GM18519 (cell line): ENCODE results near the gene BHLHA15.
"Not testable (repeated sequence)": the region's sequence is repeated elsewhere in the genome, so short reads cannot be mapped to it uniquely, and the experiment has no call there.

Source experiments
- ATAC-seq: cut with Tn5 transposase; IDR thresholded peaks from one replicate; pipeline ENCODE4 v1.9.1; 2021; ENCODE audit warnings: mild to moderate bottlenecking, moderate library complexity; ENCODE audit not compliant: unreplicated experiment, low FRiP score

Gene BHLHA15

GRCh38 chr7:98206451-98207330 is 4.5 kb upstream of the BHLHA15 start:
- no peak for ATAC-seq

GRCh38 chr7:98209166-98209920 is 1.9 kb upstream of the BHLHA15 start:
- no peak for ATAC-seq

GRCh38 chr7:98210513-98211220 is 572 bp upstream of the BHLHA15 start:
- no peak for ATAC-seq

GRCh38 chr7:98211676-98212531 is 665 bp downstream of the BHLHA15 start:
- no peak for ATAC-seq

- ATAC-seq = no peak
Measured at GRCh38 chr7:98212532-98213041, 1.3 kb downstream of the BHLHA15 start.

GRCh38 chr7:98213296-98213887 is 2.2 kb downstream of the BHLHA15 start:
- no peak for ATAC-seq

- ATAC-seq = no peak
Measured at GRCh38 chr7:98213888-98214810, 2.9 kb downstream of the BHLHA15 start.

- no peak for ATAC-seq
Measured at GRCh38 chr7:98214811-98215321, 3.6 kb downstream of the BHLHA15 start.

GRCh38 chr7:98215561-98216495 is 4.6 kb downstream of the BHLHA15 start:
- ATAC-seq = no peak

GRCh38 chr7:98216941-98217622 is 5.8 kb downstream of the BHLHA15 start:
- no peak for ATAC-seq

GRCh38 chr7:98217623-98218582 is 6.7 kb downstream of the BHLHA15 start:
- ATAC-seq = no peak

- not testable (repeated sequence) for ATAC-seq
Measured at GRCh38 chr7:98219382-98219781, 8.1 kb downstream of the BHLHA15 start.

- ATAC-seq = no peak
Measured at GRCh38 chr7:98221611-98222532, 10.6 kb downstream of the BHLHA15 start.

GRCh38 chr7:98222533-98223195 is 11.4 kb downstream of the BHLHA15 start:
- ATAC-seq = no peak
